GM12892 (cell line): ENCODE measurements around the gene IL17RD.

ENCODE experiments used
- DNase-seq: peaks from one replicate; pipeline ENCODE4 v3.0.0; 2011; ENCODE audit not compliant: insufficient read length
- FAIRE-seq: peaks from 2 replicates; lab custom pipeline; 2011; peaks lifted over from hg19 to GRCh38; lab: Jason Lieb, UNC
- POLR2A ChIP-seq: IDR thresholded peaks from 2 replicates; pipeline ENCODE4 v1.6.1; 2011; ENCODE audit warnings: low read depth, low read length, control low read depth
- POLR2AphosphoS5 ChIP-seq: IDR thresholded peaks from 2 replicates; pipeline ENCODE4 v1.6.1; 2011; ENCODE audit warnings: low read depth, low read length, control low read depth
- TAF1 ChIP-seq: IDR thresholded peaks from 2 replicates; pipeline ENCODE4 v1.6.1; 2011; ENCODE audit warnings: low read depth, mild to moderate bottlenecking, control low read depth, low read length, borderline replicate concordance

Gene IL17RD

DNA sequence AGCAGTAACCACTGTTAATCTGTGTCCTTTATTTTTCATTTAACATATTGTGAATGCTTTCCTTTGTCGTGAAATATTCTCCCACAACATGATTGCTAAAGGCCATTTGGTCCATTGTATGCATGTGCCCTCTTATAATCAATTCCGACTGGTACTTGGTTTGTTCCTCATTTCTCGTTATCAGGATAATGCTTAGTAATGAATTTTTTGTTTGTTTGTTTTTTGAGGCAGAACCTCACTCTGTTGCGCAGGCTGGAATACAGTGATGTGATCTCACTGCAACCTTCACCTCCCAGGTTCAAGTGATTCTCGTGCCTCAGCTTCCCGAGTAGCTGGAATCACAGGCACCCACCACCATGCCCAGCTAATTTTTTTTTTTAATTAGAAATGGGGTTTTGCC lies 82.7 kb downstream of the IL17RD start:
- DNase-seq (no peak), FAIRE-seq (no peak)
- TF ChIP-seq POLR2AphosphoS5 (no peak), TAF1 (no peak), POLR2A (no peak)

DNA sequence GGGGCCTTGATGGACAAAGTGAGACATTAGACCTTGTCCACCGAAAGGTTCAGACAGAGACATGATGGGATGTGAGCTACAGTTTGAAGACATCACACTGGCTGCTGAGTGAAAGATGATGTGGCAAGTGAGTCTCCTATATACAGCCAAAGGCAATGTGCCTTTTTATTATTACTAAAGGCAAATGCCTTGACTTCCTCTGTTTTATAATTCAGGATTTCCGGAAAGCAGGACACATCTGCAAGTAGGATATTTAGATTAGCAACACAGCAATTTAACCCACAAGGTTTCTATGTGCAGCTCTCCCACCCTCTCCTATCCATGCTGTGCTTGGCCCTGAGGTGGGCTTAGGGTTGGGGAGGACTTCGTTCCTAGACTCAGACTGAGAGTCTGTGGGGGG lies 84.0 kb downstream of the IL17RD start:
- DNase-seq: no peak
- no peak for FAIRE-seq
- TF ChIP-seq POLR2A (no peak), TAF1 (no peak), POLR2AphosphoS5 (no peak)

DNA sequence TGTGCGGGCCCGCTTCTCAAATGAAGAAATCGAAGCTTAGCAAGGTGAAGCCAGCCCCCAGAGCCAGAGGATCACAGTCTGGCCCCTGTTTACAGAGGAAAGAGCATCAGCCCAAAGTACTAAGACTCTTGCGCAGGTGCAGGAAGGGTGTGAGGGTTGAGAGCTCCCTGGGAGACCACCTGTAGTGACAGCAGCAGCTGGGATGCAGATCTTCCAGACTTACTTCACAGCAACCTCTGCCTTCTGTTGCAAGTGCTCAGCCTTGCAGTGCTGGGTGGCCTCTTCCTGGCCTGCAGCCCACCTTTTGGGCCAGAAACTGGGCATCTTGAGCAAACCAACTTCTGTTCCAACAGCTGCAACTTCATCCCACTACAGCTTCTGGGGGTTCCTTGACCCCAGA lies 85.0 kb downstream of the IL17RD start:
- FAIRE-seq: no peak
- no peak for DNase-seq
- TF ChIP-seq POLR2AphosphoS5 (no peak), TAF1 (no peak), POLR2A (no peak)

DNA sequence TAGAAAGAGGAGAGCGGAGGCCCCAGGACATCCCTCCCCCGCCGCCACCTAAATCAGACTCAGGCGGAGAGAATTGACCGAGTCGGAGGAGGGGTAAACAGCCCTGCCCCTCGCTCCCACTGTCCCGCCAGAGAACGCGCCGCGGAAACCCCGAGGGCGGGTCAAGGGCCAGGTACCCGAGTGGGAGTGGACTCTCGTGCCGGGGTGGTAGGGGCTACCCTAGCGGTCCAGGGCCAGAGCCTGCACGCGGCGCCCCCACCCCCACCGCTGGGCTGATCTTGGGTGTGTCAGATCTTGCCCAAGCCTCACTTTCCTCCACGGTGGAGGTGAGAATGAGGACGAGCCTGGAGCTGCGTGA lies 85.7 kb downstream of the IL17RD start:
- DNase-seq: no peak
- TF ChIP-seq POLR2A (no peak), POLR2AphosphoS5 (no peak), TAF1 (no peak)
- FAIRE-seq: no peak

DNA sequence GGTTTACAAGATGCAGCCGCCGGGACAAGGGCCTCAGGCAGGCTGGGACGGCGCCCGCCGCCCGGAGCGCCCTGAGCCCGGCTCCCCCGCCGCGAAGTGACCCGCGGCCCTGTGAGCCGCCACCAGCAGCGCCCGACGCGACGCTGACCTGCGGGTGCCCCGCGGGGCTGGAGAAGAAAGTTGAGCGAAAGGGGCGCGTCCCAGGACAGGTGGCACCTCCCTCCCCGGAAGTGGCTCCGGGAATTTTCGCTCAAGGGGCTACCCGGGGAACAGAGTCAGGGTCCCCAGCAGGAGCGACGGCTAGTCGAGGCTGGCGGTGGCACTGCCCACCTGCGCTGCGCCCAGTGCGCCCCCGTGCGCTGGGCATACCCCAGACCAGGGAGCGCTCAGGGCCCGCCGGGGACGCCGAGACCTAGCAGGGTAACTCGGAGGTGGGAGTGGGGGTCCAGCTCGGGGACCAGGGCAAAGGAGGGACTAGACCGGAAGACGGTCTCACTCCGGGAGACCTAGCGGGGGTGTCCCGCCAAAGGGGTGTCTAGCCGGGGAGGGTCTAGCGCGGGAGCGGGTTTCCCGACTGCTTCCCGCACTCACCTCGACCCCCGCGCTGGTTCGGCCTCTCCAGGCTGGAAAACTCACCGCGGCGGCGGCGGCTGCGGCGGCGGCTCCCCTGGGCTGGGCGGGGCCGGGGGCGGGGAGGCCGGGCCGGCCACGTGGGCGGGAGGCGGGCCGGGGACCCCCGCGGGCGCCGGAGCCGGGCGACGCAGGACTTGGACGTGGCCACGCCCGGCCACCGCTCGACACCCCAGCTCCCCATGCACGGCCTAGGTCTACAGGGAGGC lies 86.3 kb downstream of the IL17RD start:
- TF ChIP-seq TAF1 (no peak), POLR2A (no peak), POLR2AphosphoS5 (no peak)

DNA sequence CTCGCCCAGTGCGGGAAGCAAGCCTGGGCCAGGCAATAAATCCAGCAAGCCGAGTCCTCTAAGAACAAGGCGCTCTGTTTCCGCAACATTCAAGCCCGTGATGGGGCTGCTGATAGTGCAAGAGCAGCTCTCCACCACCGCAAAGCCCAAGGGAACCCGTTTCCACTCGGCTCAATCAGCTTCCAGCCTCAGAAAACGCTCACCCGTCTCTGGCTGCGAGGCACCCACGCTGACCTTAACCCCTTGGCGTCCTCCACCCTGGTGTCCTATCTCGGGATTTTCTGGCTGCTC lies 86.9 kb downstream of the IL17RD start:
- TF ChIP-seq POLR2AphosphoS5 (no peak), TAF1 (no peak), POLR2A (no peak)
- DNase-seq (no peak), FAIRE-seq (peak; percentile 5)

More for the DNA sequence above, 86.3 kb downstream of the IL17RD start:
- no peak for FAIRE-seq
- DNase-seq: peak; percentile 42

DNA sequence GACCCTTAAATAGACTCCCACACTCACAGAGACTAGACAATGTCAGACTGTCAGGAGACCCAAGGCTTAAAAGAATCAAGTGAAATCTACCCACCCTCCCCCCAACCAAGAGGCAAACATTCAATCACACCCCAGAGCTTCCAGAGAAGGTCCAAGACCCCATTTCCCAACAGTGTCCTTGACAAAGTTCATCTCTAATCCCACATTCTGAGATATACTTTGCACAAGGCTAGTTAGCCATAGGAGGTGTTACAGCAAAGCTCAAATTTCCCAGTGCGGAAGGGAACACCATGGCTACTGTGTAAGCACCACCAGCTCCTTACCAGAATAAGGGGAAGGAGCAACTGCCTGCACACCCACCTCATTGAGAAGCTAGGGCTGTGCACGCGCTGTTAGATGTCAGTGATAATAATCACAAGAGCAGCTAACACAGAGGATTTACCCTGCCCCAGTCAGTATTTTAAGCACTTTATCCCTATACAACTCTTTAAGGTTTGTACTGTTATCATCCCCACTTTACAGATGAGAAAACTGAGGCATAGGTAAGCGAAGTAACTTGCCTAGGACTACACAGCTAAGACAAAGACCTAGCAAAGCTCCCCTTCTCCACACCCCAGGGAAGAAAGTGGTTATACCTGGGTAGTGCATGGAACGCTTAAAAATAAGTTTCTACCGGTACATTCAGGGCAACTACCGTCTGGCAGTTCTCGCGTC lies 87.4 kb downstream of the IL17RD start:
- no peak for FAIRE-seq

DNA sequence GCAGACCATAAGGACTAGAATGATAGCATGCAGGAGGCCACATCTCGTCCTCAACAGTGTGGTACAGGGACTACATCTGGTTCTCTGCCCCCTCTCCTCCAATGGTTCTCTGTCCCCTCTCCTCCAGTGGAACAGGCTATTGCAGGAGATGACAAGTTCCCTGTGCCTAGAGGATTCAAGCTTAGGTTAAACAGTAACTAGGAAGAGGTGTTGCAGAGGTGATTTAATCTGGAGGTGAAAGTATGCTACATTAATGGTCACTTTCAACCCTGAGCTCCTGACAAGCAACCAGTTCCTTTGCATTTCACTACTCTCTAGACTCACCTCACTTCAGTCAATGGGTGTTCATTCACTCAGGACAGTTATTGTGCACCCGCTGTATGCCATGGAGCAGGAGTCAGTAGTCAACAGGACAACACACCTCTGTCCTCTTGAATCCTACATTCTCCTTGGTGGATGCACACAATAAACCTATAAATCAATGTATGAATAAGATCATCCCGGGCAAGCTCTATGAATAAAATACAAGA lies 88.7 kb downstream of the IL17RD start:
- FAIRE-seq: no peak
- TF ChIP-seq TAF1 (no peak), POLR2AphosphoS5 (no peak), POLR2A (no peak)
- no peak for DNase-seq

More for the DNA sequence above, 87.4 kb downstream of the IL17RD start:
- no peak for DNase-seq
- TF ChIP-seq TAF1 (no peak), POLR2AphosphoS5 (no peak), POLR2A (no peak)

DNA sequence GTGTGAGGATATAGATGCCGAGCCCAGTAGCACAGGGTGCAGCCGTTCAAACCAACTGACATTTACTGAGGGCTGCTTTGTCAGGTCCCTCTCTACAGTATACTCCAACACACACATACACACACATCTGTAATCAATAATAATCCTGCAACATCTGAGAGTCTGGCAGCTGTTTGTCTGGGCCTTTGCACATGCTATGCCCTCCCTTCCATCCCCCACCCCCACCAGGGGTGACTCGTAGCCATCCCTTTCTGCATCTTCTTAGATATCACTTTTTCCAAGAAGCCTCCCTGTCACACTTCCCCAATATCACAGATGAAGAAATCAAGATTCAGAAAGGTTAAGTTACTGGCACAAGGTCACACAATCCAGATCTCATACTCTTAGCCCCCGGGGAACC lies 91.0 kb downstream of the IL17RD start:
- TF ChIP-seq TAF1 (no peak), POLR2A (no peak), POLR2AphosphoS5 (no peak)
- DNase-seq: no peak
- no peak for FAIRE-seq

DNA sequence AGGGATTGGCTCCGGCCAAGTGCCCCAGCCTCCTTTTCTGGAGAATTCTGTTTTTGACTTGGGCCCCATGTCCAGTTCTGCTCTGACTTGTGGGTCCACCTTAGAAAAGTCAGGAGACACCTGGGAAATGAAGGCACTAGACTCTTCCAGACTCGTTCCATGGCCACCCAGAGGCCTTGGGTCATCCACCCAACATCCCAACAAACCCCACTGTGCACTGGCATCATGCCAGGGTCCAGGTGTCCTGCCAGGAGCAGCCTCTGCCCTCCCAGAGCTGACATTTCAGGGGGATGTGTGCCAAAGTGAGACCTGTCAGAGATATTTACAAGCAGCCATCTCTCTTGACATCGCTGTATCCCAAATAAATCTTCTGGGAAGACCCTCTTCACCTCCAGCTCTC lies 91.5 kb downstream of the IL17RD start:
- TF ChIP-seq TAF1 (no peak), POLR2A (no peak), POLR2AphosphoS5 (no peak)
- FAIRE-seq (no peak), DNase-seq (no peak)

DNA sequence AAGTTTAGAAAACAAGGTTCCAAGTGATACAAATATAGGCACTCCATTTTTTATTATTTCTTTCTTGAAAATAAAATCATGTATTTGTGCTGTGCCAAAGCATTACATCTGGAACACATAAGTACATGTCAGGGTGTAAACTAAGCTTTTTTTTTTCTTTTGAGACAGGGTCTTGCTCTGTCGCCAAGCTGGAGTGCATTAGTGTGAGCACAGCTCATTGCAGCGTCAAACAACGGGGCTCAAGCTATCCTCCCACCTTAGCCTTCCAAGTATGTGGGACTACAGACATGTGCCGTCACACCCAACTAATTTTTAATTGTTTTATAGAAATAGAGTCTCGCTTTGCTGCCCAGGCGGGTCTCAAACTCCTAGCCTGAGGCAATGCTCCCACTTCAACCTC lies 95.7 kb downstream of the IL17RD start:
- FAIRE-seq: no peak
- no peak for TF ChIP-seq POLR2AphosphoS5
- TF ChIP-seq POLR2A: no peak
- no peak for TF ChIP-seq TAF1
- DNase-seq: no peak
